NCI-H748 treated with DMSO at 0.1 percent for 48 hours (cell line): ENCODE results near the gene IMPG2.

Experiments used
- DNase-seq: peaks from one replicate; lab custom pipeline; 2025; lab: John Stamatoyannopoulos, UW

The IMPG2 gene

GRCh38 chr3:101273608-101274007, 46.8 kb downstream of the IMPG2 start:
- no peak for DNase-seq

GRCh38 chr3:101273156-101273555, 47.2 kb downstream of the IMPG2 start:
- DNase-seq: no peak

- no peak for DNase-seq
These were observed 48.6 kb downstream of the IMPG2 start for GRCh38 chr3:101271728-101272127.

GRCh38 chr3:101270149-101270548, 50.2 kb downstream of the IMPG2 start:
- DNase-seq: no peak

- DNase-seq: no peak
These were observed 51.3 kb downstream of the IMPG2 start for GRCh38 chr3:101268971-101269671.

- DNase-seq: no peak
These were observed 52.2 kb downstream of the IMPG2 start for GRCh38 chr3:101268141-101268540.

GRCh38 chr3:101266566-101266965, 53.8 kb downstream of the IMPG2 start:
- DNase-seq: no peak

GRCh38 chr3:101266071-101266470, 54.3 kb downstream of the IMPG2 start:
- no peak for DNase-seq

GRCh38 chr3:101262393-101263240, 57.8 kb downstream of the IMPG2 start:
- DNase-seq: no peak

- DNase-seq: no peak
These were observed 58.9 kb downstream of the IMPG2 start for GRCh38 chr3:101261506-101261905.

GRCh38 chr3:101259485-101260341, 60.7 kb downstream of the IMPG2 start:
- no peak for DNase-seq

- no peak for DNase-seq
These were observed 63.9 kb downstream of the IMPG2 start for GRCh38 chr3:101256511-101256910.

GRCh38 chr3:101255441-101255840, 64.9 kb downstream of the IMPG2 start:
- DNase-seq: no peak

- no peak for DNase-seq
These were observed 67.0 kb downstream of the IMPG2 start for GRCh38 chr3:101253396-101253795.

GRCh38 chr3:101252945-101253344, 67.4 kb downstream of the IMPG2 start:
- no peak for DNase-seq

- DNase-seq: no peak
These were observed 68.1 kb downstream of the IMPG2 start for GRCh38 chr3:101252307-101252706.

- no peak for DNase-seq
These were observed 68.9 kb downstream of the IMPG2 start for GRCh38 chr3:101251441-101251840.

- DNase-seq: no peak
These were observed 70.9 kb downstream of the IMPG2 start for GRCh38 chr3:101249522-101249921.

- no peak for DNase-seq
These were observed 71.6 kb downstream of the IMPG2 start for GRCh38 chr3:101248736-101249135.

- DNase-seq: no peak
These were observed 76.2 kb downstream of the IMPG2 start for GRCh38 chr3:101244212-101244575.

- no peak for DNase-seq
These were observed 76.8 kb downstream of the IMPG2 start for GRCh38 chr3:101243285-101244211.
